Coronary artery (tissue), 2 donors: Measurements from ENCODE around the gene ZBTB39.

Experiments used
- DNase-seq: peaks from one replicate; pipeline ENCODE4 v3.0.0-alpha.2; 2017; ENCODE audit warnings: low spot score
- H3K27ac ChIP-seq, 2 donors: fragments of 200-600 bp; sonication (generic); one replicate each; pipeline ENCODE4 v1.5.1; 2016 to 2019
- H3K4me3 ChIP-seq: fragments of 200-600 bp; sonication (generic); 2 replicates; pipeline ENCODE4 v1.5.1; 2016; ENCODE audit warnings: mild to moderate bottlenecking, moderate library complexity
- TF ChIP-seq, protein P1 (sequence below): fragments of 200-600 bp; sonication (generic); IDR thresholded peaks from one replicate; pipeline ENCODE4 v1.5.1; 2019; ENCODE audit warnings: antibody characterized with exemption

Gene ZBTB39

DNA sequence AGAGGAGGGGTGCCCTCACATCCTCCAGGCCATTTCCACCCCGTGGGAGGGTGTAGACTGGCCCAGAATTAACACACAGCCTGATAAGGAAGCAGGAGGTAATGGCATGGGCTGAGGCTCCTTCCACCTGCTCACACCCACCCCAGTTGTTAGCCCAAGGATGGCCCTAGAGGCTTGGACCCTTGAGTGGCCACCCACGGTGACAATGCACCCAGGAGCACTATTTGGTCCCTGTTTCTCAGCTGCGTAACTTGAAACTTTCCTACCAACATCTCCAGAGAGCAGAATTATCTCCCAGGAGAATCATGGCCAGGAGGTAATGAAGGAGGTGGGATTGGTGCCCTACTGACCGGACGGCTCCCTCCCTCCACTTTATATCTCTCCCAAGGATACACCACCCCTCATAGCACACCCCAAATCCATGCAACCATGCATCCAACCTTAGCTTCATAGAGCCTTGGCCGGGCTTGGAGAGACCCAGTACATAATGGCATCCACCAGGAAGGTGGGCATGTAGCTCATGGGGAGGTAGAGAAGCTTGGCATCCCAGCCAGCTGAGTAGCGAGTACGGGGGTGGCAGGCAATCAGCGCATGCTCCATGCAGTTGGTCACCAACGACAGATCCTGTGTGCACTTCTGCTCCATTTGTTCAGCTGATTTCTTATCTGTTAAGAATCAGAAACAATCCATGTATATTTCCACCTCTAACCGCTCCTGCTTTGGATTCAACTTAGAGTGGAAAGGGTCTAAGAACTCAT is 54.6 kb downstream of the ZBTB39 start:
- TF ChIP-seq, protein P1, sequence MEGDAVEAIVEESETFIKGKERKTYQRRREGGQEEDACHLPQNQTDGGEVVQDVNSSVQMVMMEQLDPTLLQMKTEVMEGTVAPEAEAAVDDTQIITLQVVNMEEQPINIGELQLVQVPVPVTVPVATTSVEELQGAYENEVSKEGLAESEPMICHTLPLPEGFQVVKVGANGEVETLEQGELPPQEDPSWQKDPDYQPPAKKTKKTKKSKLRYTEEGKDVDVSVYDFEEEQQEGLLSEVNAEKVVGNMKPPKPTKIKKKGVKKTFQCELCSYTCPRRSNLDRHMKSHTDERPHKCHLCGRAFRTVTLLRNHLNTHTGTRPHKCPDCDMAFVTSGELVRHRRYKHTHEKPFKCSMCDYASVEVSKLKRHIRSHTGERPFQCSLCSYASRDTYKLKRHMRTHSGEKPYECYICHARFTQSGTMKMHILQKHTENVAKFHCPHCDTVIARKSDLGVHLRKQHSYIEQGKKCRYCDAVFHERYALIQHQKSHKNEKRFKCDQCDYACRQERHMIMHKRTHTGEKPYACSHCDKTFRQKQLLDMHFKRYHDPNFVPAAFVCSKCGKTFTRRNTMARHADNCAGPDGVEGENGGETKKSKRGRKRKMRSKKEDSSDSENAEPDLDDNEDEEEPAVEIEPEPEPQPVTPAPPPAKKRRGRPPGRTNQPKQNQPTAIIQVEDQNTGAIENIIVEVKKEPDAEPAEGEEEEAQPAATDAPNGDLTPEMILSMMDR: no peak
- Histone ChIP-seq H3K4me3 (no peak overlapping the region), H3K27ac (no peak overlapping the region)
- no peak for DNase-seq

DNA sequence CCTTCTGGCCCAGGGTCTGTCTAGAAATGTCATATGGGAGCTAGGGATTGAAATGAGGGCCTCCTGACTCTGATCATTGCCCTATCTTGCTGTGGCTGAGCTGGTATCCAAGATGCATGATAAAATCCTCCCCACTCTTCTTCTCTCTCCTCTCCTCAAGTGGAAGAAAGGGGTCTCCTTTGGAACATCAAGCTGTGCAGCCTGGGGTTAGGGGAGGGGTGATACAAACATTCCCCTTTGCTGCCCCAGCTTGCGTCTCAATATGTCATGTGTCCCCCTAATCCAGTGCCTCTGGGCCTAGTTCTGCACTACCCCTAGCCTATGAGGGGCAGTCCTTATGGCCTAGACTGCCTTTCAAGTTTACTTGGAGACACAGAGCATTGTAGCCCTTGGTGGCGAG is 57.5 kb downstream of the ZBTB39 start:
- Histone ChIP-seq H3K27ac (no peak overlapping the region), H3K4me3 (no peak overlapping the region)
- no peak for DNase-seq
- TF ChIP-seq, protein P1: no peak
